SK-N-SH treated with all-trans-retinoic acid at 6 μM for 48 hours (cell line): Measurements from ENCODE around the gene TRPV4.

Experiments
- ATAC-seq: fragments of 200-7000 bp; cut with Tn5 transposase; 3 replicates; pipeline ENCODE4 v1.9.1; 2020; ENCODE audit warnings: mild to moderate bottlenecking, moderate library complexity
- CREB5 ChIP-seq: fragments of 250-450 bp; sonication (Bioruptor Pico); IDR thresholded peaks from 2 replicates; pipeline ENCODE4 v1.5.1; 2020; ENCODE audit warnings: low read depth, mild to moderate bottlenecking, moderate library complexity
- CSDC2 ChIP-seq: fragments of 250-450 bp; sonication (Bioruptor Pico); IDR thresholded peaks from 2 replicates; pipeline ENCODE4 v1.5.0; 2020; ENCODE audit warnings: mild to moderate bottlenecking, moderate library complexity
- CSRNP3 ChIP-seq: fragments of 250-450 bp; sonication (Bioruptor Pico); IDR thresholded peaks from 2 replicates; pipeline ENCODE4 v1.5.1; 2021; ENCODE audit warnings: mild to moderate bottlenecking, moderate library complexity
- ESRRG ChIP-seq: fragments of 250-450 bp; sonication (Bioruptor Pico); IDR thresholded peaks from 2 replicates; pipeline ENCODE4 v1.6.1; 2021; ENCODE audit warnings: mild to moderate bottlenecking
- OSR1 ChIP-seq: fragments of 250-450 bp; sonication (Bioruptor Pico); IDR thresholded peaks from 2 replicates; pipeline ENCODE4 v1.8.0; 2022; ENCODE audit warnings: moderate library complexity, mild to moderate bottlenecking, inconsistent platforms
- PATZ1 ChIP-seq: fragments of 250-450 bp; sonication (Bioruptor Pico); IDR thresholded peaks from 2 replicates; pipeline ENCODE4 v1.8.0; 2020; ENCODE audit warnings: mild to moderate bottlenecking, moderate library complexity, borderline replicate concordance
- POU6F1 ChIP-seq: fragments of 250-450 bp; sonication (Bioruptor Pico); IDR thresholded peaks from 2 replicates; pipeline ENCODE4 v1.8.0; 2021; ENCODE audit warnings: low read depth, mild to moderate bottlenecking, moderate library complexity, borderline replicate concordance
- PPARA ChIP-seq: fragments of 250-450 bp; sonication (Bioruptor Pico); IDR thresholded peaks from 2 replicates; pipeline ENCODE4 v1.5.0; 2020; ENCODE audit warnings: mild to moderate bottlenecking, borderline replicate concordance
- RARB ChIP-seq: fragments of 250-450 bp; sonication (Bioruptor Pico); IDR thresholded peaks from 2 replicates; pipeline ENCODE4 v1.8.0; 2021; ENCODE audit warnings: mild to moderate bottlenecking, moderate library complexity
- SNAI2 ChIP-seq: fragments of 250-450 bp; sonication (Bioruptor Pico); IDR thresholded peaks from 2 replicates; pipeline ENCODE4 v1.5.0; 2020; ENCODE audit warnings: mild to moderate bottlenecking, moderate library complexity
- TCF4 ChIP-seq: fragments of 250-450 bp; sonication (Bioruptor Pico); IDR thresholded peaks from 2 replicates; pipeline ENCODE4 v1.8.0; 2021; ENCODE audit warnings: mild to moderate bottlenecking, moderate library complexity, borderline replicate concordance
- TOX ChIP-seq: fragments of 250-450 bp; sonication (Bioruptor Pico); IDR thresholded peaks from 2 replicates; pipeline ENCODE4 v1.8.0; 2021; ENCODE audit warnings: mild to moderate bottlenecking, moderate library complexity, borderline replicate concordance
- TSHZ2 ChIP-seq: fragments of 250-450 bp; sonication (Bioruptor Pico); IDR thresholded peaks from 2 replicates; pipeline ENCODE4 v1.5.0; 2020; ENCODE audit warnings: mild to moderate bottlenecking, moderate library complexity
- ZC3H10 ChIP-seq: fragments of 250-450 bp; sonication (Bioruptor Pico); IDR thresholded peaks from 2 replicates; pipeline ENCODE4 v1.5.1; 2021; ENCODE audit warnings: mild to moderate bottlenecking, moderate library complexity
- ZFP30 ChIP-seq: fragments of 450-650 bp; formaldehyde crosslinking; IDR thresholded peaks from 2 replicates; pipeline ENCODE4 v1.5.0; 2022; ENCODE audit warnings: mild to moderate bottlenecking, moderate library complexity
- ZNF565 ChIP-seq: fragments of 450-650 bp; formaldehyde crosslinking; conservative IDR thresholded peaks from 2 replicates; pipeline ENCODE4 v1.5.0; 2020; ENCODE audit warnings: low read depth, mild to moderate bottlenecking, moderate library complexity
- ZNF70 ChIP-seq: fragments of 450-650 bp; formaldehyde crosslinking; IDR thresholded peaks from 2 replicates; pipeline ENCODE4 v1.5.0; 2020; ENCODE audit warnings: mild to moderate bottlenecking, moderate library complexity

Gene TRPV4

GRCh38 chr12:109877504-109878246 is 44.5 kb upstream of the TRPV4 start:
- ATAC-seq: no peak
- TF ChIP-seq ZFP30 (CRISPR knock-in tag) (no peak), CSDC2 (CRISPR knock-in tag) (no peak), CSRNP3 (CRISPR knock-in tag) (no peak), ZNF565 (CRISPR knock-in tag) (no peak), PPARA (CRISPR knock-in tag) (no peak), ZC3H10 (CRISPR knock-in tag) (no peak), RARB (CRISPR knock-in tag) (no peak), CREB5 (CRISPR knock-in tag) (no peak), POU6F1 (CRISPR knock-in tag) (no peak), TOX (CRISPR knock-in tag) (no peak), ESRRG (CRISPR knock-in tag) (no peak), PATZ1 (CRISPR knock-in tag) (no peak)

GRCh38 chr12:109876406-109876805 is 43.2 kb upstream of the TRPV4 start:
- ATAC-seq: no peak
- TF ChIP-seq PATZ1 (CRISPR knock-in tag): no peak
- TF ChIP-seq RARB (CRISPR knock-in tag): no peak
- no peak for TF ChIP-seq OSR1 (CRISPR knock-in tag)
- TF ChIP-seq SNAI2 (CRISPR knock-in tag): no peak
- no peak for TF ChIP-seq TSHZ2 (CRISPR knock-in tag)
- no peak for TF ChIP-seq ZNF70
- no peak for TF ChIP-seq ZFP30 (CRISPR knock-in tag)
- TF ChIP-seq ZC3H10 (CRISPR knock-in tag): no peak
- no peak for TF ChIP-seq CSDC2 (CRISPR knock-in tag)
- TF ChIP-seq TCF4 (CRISPR knock-in tag): no peak
